HG03342 (cell line): ENCODE results near the gene GREM1.

Source experiments
- ATAC-seq: cut with Tn5 transposase; IDR thresholded peaks from one replicate; pipeline ENCODE4 v1.9.1; 2021; ENCODE audit warnings: mild to moderate bottlenecking, moderate library complexity; ENCODE audit not compliant: unreplicated experiment

The GREM1 gene

DNA sequence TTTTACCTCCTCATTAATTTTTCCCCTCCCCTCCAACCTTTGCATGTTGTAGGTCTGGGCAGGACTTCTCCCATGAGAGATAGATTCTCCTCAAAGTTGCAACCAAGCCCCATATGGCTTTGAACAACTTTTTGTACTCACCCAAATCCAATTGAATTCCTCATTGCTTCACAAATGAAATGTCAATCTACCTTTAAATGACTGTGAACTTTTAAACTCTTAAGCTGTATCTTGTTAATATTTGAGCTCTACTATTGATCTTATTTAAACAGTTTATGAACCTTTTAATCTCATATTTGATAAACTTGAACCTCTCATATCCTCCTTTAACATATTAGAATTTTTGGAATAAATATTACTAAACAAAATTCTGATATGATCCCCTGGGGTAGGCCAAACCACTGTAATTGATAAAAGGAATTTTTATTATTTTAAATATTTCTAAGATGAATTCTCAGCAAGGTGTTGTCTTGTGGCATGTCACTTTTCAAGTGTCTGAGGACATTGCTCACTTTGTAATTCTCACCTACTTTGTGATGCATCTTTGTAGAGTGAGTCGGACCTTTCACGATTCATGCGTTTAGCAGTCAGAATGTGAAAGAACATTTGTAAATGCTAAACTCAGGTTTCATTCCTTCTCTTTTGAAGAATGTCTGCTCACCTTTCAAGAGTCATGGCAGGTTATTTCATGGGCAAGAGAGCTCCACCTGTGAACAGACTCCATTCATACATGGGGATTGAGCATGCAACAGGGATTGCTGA is 23.4 kb upstream of the GREM1 start:
- ATAC-seq: no peak

DNA sequence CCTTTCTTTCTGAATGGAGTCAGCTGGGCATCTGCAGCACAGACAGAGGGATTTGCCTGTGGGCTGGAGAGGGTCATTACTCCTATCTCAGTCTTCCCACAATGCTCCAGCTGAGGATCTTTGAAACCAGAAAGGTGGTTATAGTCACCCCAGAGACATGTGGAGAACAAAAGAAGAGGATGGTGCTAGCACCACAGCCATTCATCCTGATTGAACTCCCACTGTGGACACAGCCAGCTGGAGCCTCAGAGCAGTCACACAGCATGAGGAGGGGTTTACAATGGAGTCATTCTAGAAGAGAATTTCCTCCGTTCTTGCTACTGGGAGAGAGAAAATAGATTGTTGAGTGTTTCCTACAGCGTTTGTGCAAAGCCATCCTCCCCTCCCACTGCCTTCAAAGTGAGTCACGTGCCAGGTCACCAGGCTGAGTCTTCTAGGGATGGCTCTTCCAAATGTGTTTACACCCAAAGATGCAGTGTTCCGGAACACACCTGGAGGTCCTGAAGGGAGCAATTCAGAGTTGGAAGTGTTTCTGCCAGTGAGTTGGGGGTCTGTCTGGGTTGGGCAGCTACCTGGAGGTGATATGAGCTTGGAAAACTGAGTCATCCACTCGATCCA is 18.9 kb upstream of the GREM1 start:
- no peak for ATAC-seq

DNA sequence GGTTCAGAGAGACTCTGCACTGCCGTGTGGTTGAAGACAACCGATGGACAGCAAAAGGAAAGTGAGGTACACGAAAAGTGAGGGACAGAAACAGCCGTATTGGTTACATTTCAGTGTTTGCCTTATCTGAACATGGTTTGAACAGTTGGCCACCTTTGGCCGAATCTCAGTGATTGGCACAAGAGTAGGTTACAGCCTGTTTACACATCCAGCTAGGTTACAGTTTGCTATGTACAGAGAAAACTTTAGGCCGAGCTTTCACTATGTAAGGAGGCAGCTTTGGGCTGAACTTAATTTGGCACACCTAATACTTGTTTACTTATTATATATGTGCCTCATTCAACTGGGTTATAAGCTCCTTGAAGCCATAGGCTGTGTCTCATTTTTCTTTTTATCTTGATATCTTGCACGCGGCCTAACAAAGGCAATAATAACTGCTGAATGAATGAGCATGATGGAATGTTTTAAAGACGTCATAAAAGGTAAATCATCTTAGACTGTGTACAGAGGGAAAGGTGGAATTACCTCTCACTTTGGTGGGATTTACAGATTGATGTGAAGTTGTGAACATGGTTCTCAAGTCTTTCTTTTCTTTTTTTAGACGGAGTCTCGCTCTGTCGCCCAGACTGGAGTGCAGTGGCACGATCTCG is 17.2 kb upstream of the GREM1 start:
- ATAC-seq: no peak

DNA sequence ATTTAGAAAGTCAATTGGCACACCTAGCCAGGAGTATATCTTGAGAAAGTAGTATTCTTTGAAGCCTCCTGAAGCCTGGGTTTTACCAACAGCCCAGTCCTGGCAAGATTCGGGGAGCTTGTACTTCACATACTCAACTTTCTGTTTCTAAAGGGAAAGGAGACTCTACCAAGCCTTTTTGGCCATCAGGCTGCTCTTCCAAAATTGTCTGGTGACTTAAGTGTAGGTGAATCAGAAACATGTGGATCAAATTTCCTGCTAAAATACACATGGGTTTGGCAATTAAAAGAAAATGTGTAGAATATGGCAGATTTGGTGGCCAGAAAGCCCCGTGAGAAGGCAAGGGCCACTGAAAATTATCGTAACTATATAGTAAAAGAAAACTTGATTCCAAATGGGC is 15.9 kb upstream of the GREM1 start:
- ATAC-seq: no peak

DNA sequence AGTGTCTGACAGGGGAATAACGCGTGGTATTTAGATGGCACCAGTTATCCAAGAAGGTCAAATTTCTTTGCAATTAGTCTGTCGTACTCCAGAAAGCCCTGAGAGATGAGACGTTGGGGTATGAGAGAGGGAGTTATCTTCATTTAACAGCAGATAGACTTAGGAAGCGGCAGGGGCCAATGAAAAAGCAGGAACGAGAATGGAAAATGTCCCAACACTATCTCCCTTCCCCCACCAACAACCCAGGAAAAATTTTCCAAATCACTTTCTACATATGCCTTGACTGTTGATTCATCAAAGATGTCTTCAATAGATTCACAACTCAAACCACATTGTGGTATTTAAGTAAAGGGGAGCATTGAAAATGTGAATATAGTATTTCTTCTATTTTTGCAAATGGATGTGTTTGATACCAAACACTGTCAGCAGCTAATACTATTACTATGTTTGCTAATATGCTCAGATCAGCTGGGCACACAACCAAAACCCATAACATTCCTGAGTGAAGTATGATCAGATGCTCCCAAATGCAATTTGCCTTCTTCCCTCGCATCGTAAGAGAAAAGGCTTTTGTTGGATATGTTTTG is 13.3 kb upstream of the GREM1 start:
- no peak for ATAC-seq

DNA sequence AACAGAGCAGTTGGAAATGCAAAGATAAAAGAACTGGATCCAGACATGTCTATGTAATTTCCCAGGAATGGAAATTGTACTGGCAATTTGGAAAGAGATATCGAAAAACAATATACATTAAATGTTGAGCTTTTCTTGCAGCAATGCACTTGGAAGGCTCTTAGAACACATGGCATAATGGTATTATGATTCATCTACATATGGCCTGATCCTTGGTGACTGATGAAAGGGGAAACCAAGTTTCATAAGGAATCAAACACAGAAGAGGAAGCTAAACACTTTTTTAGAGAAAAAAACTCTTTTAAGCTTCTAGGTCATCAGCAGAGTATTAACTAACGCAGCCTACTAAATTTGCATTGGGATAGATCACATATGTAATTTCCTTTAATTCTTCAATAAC is 12.4 kb upstream of the GREM1 start:
- ATAC-seq: no peak

DNA sequence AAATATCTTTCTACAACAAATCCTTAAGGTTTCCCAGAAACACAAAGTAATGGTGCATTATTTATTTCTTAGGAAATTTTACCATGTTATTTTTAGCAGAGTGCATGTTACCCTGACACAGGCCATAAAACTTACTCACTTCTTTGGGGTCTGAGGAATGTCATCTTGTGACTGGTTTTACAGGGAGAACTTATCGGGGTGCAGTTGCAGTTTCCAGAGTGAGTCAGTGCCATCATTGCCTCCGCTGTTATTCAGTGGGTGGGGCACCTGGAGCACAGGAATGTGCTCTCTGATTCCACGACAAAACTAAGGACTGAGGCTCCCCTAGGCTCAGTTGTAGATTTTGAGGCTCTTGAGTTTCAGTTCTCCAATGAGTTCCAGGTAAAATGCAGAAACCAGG is 11.1 kb upstream of the GREM1 start:
- ATAC-seq: no peak

DNA sequence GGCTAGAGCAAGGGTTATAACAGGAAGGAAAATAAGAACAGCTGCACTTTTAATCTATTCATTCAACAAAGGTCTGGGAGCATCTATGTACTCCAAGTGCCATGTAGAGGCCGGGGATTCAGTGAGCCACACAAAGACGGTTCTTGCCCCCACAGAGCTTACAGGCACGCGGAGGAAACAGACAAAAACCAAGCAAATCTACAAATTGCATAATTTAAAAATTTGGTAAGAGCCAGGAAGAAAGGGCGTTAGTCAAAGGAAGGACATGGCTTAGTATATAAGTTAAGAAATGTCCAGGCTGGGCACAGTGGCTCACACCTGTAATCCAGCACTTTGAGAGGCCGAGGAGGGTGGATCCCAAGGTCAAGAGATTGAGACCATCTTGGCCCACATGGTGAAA is 10.4 kb upstream of the GREM1 start:
- no peak for ATAC-seq

DNA sequence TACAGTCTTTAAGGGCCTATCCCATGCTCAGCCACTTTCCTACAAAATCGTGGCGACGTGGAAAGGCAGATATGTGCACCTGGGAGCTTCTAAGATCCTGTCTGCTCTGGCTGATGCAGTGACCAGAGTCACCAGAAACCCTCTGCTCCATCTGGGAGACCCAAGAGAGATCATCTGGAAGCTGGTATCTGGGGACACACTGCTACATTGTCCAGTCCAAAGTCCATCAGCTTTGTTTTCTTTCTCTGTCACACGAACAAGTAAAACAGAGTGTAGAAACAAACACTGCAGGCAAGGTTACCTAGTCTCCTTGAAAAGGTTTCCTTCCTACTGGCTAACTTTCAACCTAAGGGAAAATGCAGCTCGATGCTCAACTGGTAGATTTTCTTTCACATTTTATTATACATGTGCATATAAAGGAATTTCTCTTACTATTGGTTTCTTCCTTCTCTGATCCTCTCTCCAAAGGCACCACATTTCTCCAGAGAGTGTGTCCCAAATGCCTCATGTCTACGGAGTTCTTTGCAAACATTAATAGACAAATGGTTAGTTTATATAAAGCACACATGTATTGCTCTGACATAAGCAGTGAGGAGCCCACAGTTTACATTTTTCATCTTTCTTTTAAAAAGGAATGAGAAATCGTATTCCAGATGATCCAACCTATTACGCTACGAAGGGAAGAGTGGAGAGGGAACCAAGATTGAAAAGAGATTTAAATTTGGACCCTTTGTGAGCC is 8.3 kb upstream of the GREM1 start:
- ATAC-seq: no peak

DNA sequence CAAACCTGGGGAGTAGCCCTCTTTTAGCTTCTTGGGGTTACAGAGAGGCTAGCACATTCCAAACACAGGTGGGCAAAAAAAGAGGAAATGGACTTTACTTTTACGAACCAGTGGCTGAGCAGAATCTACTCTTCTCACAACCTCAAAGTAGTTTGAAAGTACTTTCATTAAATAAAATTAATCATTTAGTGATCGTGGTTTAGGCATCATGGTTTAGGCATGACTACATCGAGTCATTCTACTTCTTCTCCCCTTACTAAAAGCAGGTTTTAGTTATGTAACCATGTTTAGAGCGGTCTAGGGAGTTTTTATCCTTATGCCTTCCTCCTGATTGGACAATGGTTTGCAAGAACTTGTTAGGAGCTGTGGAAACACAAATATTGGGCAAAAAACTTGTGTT is 2.5 kb upstream of the GREM1 start:
- ATAC-seq: no peak

DNA sequence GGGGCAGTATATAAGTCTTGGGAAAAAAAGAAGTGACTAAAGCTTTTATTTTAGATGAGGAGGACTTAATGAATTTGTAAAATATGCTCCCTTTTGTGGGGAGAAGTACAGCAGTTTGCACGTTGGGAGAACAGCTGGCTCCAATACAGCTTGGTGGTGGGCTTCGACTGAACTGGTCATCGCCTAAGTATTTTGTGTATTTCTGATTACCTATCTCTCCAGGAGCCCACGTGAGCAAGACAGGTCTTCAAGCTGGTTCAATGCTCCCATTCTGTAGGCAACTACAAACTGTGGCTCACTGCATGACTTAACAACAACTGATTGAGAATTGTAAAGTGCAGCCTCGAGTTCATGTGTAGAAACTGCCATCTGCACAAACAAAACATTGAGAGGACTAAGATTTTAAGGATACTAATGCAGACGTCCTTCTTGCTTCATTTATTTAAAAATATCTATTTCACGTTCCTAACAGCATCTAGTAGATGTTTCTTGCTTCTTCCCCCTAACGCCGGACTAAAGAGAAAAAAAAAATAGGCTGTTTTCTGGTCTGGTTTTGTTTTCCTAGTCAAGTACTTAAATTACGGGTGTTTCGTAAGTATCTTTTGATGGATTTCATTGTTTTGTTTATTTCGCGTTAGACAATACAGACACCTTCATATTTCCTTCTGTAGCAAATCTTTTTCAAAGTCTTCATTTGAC is 1.4 kb upstream of the GREM1 start:
- no peak for ATAC-seq

DNA sequence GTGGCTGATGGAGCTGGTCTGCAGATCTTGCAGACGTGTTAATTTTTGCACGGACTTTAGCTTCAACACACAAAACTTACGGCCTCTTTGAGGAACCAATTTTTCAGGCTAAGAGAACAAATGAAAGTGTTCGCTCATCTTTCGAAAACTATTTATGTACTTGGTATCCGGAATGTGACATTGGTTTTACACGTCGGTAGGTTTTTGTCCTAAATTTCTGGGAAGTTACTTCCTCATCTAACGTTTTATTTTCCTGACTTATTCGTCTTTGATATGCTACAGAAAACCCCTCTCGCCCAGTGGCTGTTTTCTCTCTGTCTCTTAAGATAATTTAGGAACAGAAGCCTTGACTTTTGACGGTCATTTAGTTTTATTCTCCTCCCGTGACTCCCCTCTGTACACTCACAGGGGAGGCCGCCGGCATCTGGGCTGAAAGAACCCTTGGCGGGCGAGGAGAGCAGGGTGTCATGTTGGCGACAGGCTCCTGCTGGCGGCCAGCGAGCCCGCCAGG is 834 bp upstream of the GREM1 start:
- no peak for ATAC-seq

DNA sequence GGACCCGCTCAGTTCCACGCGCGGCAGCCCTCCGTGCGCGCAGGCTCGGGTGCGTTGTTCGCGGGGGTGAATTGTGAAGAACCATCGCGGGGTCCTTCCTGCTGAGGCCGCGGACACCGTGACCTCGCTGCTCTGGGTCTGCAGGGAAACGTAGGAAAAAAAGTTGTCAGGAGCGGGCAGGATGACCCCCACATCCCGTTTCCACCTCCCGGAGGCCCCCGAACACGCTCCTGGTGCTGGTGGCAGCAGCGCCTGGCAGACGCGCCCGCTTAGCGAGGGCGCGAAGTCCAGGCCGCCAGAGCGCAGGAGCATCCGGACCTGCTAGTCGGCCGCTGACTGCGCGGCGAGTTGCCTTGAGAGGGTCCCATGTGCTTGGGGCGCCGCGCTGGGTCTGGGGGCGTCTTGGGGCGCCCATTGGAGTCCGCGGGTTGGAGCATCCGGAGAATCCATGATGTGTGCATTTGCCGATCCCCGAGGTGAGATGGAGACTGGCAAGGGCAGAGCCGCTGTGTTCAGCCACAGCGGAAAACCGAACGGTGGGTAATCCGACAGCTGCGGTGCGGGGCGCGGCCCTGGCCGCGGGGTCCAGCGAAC is 520 bp downstream of the GREM1 start:
- no peak for ATAC-seq

DNA sequence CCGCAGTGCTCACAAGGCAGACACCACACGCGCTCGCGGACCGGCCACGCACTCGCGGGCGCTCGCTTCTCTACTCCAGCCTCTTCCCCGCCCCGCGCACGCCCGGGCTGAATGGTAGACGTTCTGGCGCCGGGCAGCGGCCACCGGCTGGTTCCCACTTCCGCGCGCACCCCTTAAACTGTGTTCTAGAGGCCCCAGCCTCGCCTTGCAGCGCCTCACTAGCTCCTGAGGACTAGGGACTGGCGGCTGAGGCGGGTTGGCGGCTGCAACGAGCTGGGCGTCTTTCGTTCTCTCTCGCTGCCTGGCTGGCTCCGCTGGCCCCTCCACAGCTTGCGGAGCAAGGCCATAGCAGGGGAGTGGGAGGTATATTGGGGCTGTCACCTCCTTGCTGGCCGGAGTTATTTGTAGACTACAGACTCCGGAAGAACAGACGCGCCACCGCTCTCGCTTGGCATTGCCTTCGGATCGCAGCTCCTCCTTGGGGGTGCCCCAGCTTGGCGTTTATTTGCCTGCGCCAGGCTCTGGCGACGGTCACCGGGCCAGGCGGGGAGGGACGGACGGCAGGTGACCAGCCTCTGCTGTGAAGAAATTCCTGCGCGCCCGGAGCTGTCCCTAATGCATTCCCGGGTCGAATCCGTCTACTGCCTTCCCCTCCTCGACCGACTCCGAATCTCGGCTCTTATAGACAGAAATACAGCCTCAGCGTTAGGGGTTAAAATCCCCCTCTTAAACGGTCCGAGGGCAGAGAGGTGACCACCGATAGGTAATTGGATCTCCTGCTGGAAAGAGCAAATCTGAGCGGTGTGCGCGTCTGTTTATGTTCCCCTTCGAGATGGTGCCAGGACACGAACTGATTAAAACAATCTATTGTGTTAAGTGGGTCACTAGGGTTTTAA is 1.3 kb downstream of the GREM1 start:
- no peak for ATAC-seq

DNA sequence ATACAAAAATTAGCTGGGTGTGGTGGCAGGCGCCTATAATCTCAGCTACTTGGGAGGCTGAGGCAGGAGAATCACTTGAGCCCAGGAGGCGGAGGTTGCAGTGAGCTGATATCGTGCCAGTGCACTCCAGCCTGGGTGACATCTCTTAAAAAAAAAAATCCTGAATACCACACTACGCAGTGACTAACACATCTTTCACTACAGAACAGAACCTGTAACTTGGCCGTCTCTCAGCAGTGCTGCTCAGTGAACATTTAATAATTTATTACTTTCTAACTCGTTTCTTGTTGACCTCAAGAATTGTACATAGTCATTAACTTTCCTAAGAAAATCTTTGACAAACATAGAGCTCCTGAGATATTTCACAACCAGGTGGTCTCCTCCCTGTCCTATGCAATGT is 3.8 kb downstream of the GREM1 start:
- no peak for ATAC-seq

DNA sequence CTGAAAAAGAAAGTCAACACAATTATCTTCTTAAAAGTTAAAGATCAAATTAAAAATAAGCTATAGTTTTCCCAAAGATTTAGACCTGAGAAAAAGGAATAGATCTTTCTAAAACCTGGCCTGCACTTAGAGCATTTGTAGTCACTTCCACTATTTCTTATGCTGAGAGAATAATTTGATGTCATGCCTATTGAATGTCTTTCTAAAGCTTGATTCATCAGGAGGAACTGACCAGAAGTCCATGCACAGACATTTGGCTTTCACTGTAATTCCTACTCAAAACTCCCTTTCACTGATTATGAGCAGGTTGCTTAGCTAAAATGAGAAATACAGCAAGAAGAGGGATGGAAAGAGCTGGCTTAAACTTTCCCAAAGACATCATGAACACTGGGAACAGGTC is 4.3 kb downstream of the GREM1 start:
- no peak for ATAC-seq

DNA sequence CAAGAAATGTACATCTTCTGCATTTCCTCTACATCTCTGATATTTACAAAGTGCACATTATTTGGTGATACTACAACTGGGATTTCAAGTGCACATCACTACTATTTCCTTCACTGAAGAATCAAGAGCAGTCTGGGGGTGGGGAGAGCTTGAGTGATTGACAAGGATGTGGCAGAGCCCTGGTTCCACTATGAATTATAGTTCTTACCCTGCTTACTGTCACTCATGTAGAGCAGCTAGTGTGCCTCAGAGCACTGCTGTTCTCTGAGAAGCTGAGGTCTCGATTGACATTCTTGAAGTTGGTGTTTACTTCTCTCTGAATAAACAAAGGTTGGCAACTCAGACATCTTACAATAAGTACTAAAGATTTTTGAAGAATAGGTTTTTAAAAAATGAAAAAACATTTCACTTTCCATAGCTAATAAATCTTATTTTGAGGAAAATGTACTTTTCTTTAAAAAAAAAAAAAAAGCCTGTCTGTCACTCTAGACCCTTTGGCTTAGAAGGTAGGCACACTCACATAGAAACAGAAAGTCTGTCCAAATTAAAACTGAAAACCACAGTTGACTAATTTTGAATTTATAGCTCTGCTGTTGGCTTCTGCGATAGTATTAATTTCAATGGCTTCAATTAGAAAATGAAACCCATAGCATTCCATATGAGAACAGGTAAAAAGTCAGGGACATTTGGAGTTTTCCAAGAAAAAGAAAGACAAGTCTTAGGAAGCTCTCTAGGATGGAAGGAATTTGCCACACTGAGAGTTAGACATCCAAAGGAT is 5.6 kb downstream of the GREM1 start:
- ATAC-seq: peak; percentile 92

DNA sequence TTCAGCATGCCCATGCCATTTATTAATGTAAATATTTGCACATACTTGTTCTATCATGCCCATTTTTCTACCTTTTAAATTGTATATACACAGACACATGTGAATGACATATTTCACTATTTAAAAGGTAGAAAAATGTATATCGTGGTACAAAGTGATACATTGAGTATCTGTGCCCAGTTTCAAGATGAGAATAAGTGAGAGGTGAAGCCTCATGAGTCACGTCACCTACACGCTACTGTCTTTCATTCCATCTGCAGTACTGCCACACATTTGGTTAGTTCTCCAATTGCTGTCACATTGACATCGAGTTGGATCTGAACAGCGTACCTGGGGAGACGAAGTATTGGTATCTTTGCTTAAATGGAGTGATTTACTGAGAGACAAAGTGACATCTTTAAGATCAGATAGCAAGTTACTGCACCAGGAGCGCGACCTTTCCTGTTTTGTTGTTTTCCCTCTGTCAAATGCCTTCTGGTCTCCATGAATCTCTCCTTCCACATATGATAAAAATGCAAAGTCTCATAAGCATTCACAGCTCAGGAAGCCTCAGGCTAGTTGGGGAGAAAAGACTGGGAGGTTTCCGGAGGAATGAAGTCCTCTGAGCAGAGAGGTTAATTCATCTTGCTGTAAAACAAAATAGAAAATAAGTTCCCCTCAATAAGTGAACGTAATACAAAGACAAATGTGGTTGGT is 12.0 kb downstream of the GREM1 start:
- no peak for ATAC-seq
